Activated T-helper 2 cell treated with anti-CD3 and anti-CD28 coated beads, Interferon-gamma antibody, Interleukin-2, Interleukin-4, amounts not matched to agents 10 μg/mL and 5 μg/mL and 100 μg/mL, durations not matched to agents 14 hours and 24 hours and 36 hours (primary cell): Measurements from ENCODE around the gene NDRG2. TPM values are rescaled to one million over a fixed set of nuclear protein-coding genes. Genes with fewer than 3 reads are reported as not detected.

Experiments used
- DNase-seq: peaks from one replicate; pipeline ENCODE4 v3.0.0; 2021; ENCODE audit warnings: low spot score
- H3K27ac Mint-ChIP-seq: one replicate; pipeline ENCODE4 v1.8.0; 2021; ENCODE audit warnings: mixed read lengths
- H3K27me3 Mint-ChIP-seq: one replicate; pipeline ENCODE4 v1.8.0; 2021; ENCODE audit warnings: low read depth, mixed read lengths
- H3K36me3 Mint-ChIP-seq: one replicate; pipeline ENCODE4 v1.8.0; 2021; ENCODE audit warnings: low read depth, mixed read lengths
- H3K4me1 Mint-ChIP-seq: one replicate; pipeline ENCODE4 v1.8.0; 2021; ENCODE audit warnings: low read depth, mixed read lengths
- H3K4me3 Mint-ChIP-seq: one replicate; pipeline ENCODE4 v1.8.0; 2021; ENCODE audit warnings: low read depth, mild to moderate bottlenecking, moderate library complexity, mixed read lengths
- H3K9me3 Mint-ChIP-seq: one replicate; pipeline ENCODE4 v1.8.0; 2021; ENCODE audit warnings: mixed read lengths
- intact Hi-C: fragments of 100-400 bp; cut with micrococcal nuclease; formaldehyde crosslinking; loops from one replicate; pipeline ENCODE4 v1.15.1; 2023
- total RNA-seq: library from RNA; stranded (reverse); gene quantifications from 2 replicates; pipeline ENCODE4 v1.2.3, GENCODE V29; 2022

Gene NDRG2
- total RNA-seq, 1 donor from 2014 or later: 1.8 TPM

- no peak for DNase-seq
- peaks cover 19% of the 10 kb centered on the region for H3K27me3 Mint-ChIP-seq
- no peak overlapping the region for H3K4me3 Mint-ChIP-seq
- H3K27ac Mint-ChIP-seq: no peak overlapping the region
- H3K36me3 Mint-ChIP-seq: no peaks in the 10 kb centered on the region
- H3K9me3 Mint-ChIP-seq: no peaks in the 10 kb centered on the region
- intact Hi-C loops: no loop called here
- H3K4me1 Mint-ChIP-seq: no peaks in the 10 kb centered on the region
These were observed 12.3 kb upstream of the NDRG2 start for GRCh38 chr14:21037156-21037555.

- DNase-seq: no peak
- H3K27me3 Mint-ChIP-seq: peaks cover 21% of the 10 kb centered on the region
- H3K27ac Mint-ChIP-seq: no peak overlapping the region
- no peaks in the 10 kb centered on the region for H3K9me3 Mint-ChIP-seq
- H3K36me3 Mint-ChIP-seq: no peaks in the 10 kb centered on the region
- intact Hi-C loops: no loop called here
- no peak overlapping the region for H3K4me3 Mint-ChIP-seq
- no peaks in the 10 kb centered on the region for H3K4me1 Mint-ChIP-seq
These were observed 11.9 kb upstream of the NDRG2 start for GRCh38 chr14:21036751-21037150.

GRCh38 chr14:21034707-21035106 is 9.8 kb upstream of the NDRG2 start, which contains the start of gene RNASE13:
Gene RNASE13 (minus strand): TSS chr14:21034807. CDS start chr14:21034288, 519 bp downstream.
- no peak for DNase-seq
- no peak within 1 kb of the TSS for H3K4me3 Mint-ChIP-seq
- H3K36me3 Mint-ChIP-seq: no peaks in the 10 kb centered on the region
- H3K4me1 Mint-ChIP-seq: no peaks in the 10 kb centered on the region
- no peak within 1 kb of the TSS for H3K27ac Mint-ChIP-seq
- H3K9me3 Mint-ChIP-seq: no peaks in the 10 kb centered on the region
- intact Hi-C loops: no loop called here
- peaks cover 24% of the 10 kb centered on the region for H3K27me3 Mint-ChIP-seq

DNA sequence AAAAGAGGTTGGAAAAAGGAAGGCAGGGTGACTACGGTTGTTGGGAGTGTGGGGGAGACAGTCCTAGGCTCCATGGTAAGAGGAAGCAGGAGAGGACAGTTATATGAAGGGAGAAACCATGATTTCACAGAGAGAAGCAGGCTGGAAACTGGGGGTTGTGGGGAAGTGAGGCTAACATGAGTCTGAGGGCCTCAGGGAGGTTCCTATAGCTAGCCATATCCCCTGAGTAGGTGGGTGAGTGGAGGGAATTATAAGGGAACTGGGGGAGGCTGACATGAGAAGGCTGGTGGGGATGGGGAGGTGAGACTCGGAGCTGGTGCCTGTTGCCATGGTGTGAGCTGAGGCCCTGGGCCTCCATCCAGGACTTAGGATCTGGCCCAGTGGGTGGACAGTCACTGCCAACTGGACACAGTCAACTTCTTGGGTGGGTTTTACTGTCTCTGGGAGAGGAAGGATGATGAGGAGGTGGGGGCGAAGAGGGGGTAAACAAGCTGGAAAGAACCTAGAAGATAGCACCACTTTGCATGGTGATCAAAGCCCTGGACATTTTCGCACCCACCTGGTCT is 8.4 kb upstream of the NDRG2 start:
- DNase-seq: no peak
- Mint-ChIP-seq H3K27me3 (peaks cover 24% of the 10 kb centered on the region), H3K9me3 (no peaks in the 10 kb centered on the region), H3K4me1 (no peaks in the 10 kb centered on the region), H3K36me3 (no peaks in the 10 kb centered on the region), H3K4me3 (no peak overlapping the region), H3K27ac (no peak overlapping the region)
- intact Hi-C loops: no loop called here

DNA sequence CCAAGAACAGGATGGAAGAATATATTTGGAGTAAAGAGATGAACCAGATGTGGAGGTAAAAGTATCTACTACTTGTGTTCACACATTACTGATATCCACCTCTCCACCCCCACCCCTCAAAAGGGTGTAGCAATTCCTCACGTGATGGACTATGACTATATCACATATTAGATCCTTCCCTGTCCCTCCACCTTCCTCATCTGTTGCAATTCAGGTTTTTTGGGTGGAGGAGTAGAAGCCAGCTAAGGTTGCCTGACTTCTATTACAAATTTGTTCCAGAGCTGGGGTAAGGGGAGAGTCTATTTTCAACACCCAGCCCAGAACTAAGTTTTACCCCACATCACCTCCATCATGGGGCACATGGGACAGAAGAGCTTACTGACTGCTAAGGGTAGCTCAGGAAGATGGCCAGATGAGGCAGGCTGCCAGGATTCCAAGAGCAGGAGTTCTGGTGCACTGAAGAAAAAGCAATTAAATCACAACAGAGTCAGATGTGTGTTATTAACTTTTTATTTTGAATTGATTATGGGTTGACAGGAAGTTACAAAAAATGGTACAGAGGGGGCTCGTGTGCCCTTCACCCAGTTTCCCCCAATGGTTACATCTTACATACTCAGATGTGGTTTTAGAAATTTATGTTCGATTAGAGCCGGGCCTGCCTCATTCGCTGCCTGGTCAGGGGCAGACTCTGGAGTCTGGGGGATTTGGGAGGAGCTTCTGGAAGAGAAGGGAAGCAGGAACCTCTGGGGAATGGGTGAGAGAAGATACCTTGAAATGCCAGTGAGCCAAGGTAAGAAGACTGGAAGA is 7.7 kb upstream of the NDRG2 start:
- Mint-ChIP-seq H3K27me3 (peaks cover 22% of the 10 kb centered on the region), H3K4me1 (no peaks in the 10 kb centered on the region), H3K4me3 (no peak overlapping the region), H3K9me3 (no peaks in the 10 kb centered on the region), H3K36me3 (no peaks in the 10 kb centered on the region), H3K27ac (no peak overlapping the region)
- intact Hi-C loops: no loop called here
- DNase-seq: no peak

DNA sequence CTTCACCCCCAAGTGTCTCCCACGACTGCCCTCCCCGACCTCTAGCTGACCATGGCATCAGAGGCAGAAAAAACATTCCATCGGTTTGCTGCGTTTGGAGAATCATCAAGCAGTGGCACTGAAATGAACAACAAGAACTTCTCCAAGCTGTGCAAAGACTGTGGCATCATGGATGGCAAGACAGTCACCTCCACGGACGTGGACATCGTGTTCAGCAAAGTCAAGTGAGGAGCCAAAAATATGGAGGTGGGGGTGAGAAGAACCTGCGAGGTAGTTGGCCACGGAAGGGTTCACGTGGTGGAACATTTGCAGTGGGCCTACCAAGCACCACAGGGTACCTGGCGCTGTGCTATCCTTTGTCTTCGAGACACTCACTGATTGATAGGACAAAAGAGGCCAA is 5.7 kb upstream of the NDRG2 start:
- intact Hi-C loops: no loop called here
- no peaks in the 10 kb centered on the region for H3K9me3 Mint-ChIP-seq
- H3K27ac Mint-ChIP-seq: no peak overlapping the region
- H3K27me3 Mint-ChIP-seq: peaks cover 30% of the 10 kb centered on the region
- H3K4me1 Mint-ChIP-seq: no peaks in the 10 kb centered on the region
- H3K4me3 Mint-ChIP-seq: no peak overlapping the region
- H3K36me3 Mint-ChIP-seq: no peaks in the 10 kb centered on the region
- no peak for DNase-seq

- no peak within 1 kb of the TSS for H3K27ac Mint-ChIP-seq
- no peak within 1 kb of the TSS for H3K4me3 Mint-ChIP-seq
- peaks cover 32% of the 10 kb centered on the region for H3K27me3 Mint-ChIP-seq
- H3K36me3 Mint-ChIP-seq: no peaks in the 10 kb centered on the region
- DNase-seq: no peak
- intact Hi-C loops: no loop called here
- no peaks in the 10 kb centered on the region for H3K9me3 Mint-ChIP-seq
- no peaks in the 10 kb centered on the region for H3K4me1 Mint-ChIP-seq
These were observed 5.1 kb upstream of the NDRG2 start, which contains the start of gene TPPP2 for GRCh38 chr14:21029917-21030316. Gene TPPP2 (plus strand): TSS chr14:21030217. CDS start chr14:21030582, 365 bp downstream.

GRCh38 chr14:21026988-21027315 is 2.1 kb upstream of the NDRG2 start:
- H3K36me3 Mint-ChIP-seq: no peaks in the 10 kb centered on the region
- no peak overlapping the region for H3K4me3 Mint-ChIP-seq
- DNase-seq: no peak
- peaks cover 6% of the 10 kb centered on the region for H3K4me1 Mint-ChIP-seq
- peaks cover 47% of the 10 kb centered on the region for H3K27me3 Mint-ChIP-seq
- H3K9me3 Mint-ChIP-seq: no peaks in the 10 kb centered on the region
- H3K27ac Mint-ChIP-seq: no peak overlapping the region
- intact Hi-C loops: loop anchor here (1.0 kb wide), 1 partner anchor 11 kb away; no protein-coding TSS in a partner anchor

DNA sequence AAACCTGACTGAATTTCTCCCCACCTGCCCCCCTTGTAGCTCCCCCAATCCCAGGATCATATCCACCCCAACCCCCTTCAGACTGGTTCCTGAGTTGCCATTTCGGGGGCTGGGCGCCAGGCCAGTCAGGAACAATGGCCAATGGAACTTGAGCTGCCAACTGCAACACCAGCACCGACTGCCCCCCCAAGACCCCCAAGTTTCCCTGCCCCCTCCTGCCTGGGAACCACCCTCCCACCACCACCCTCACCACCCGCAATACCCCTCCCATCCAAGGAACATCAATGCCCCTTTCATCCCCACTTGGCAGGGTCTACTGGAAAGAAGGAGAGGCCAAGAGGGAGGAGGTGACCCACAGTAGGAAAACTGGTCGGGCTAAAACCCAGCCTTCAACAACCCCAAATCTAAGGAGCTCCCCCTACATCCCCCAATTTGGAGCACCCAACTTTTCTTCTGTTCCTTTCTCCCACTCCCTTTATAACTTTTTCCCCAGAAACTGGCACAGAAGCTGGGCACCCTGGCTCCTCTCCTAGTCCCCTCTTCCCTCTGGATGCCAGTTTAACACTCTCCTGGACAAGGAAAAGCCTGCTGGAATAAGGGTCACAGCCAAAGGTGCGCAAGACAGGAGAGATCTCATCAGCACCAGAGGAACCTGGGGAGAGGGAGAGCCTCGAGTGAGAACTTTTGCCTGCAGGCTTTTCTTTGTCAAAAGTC is 1.6 kb upstream of the NDRG2 start:
- peaks cover 43% of the 10 kb centered on the region for H3K27me3 Mint-ChIP-seq
- intact Hi-C loops: loop anchor here (1.0 kb wide), 1 partner anchor 10 kb away; no protein-coding TSS in a partner anchor
- no peak for DNase-seq
- no peak overlapping the region for H3K27ac Mint-ChIP-seq
- H3K36me3 Mint-ChIP-seq: no peaks in the 10 kb centered on the region
- no peaks in the 10 kb centered on the region for H3K9me3 Mint-ChIP-seq
- no peak overlapping the region for H3K4me3 Mint-ChIP-seq
- H3K4me1 Mint-ChIP-seq: peaks cover 6% of the 10 kb centered on the region

- intact Hi-C loops: loop anchor here (1.0 kb wide), 1 partner anchor 9 kb away; no protein-coding TSS in a partner anchor
- Mint-ChIP-seq H3K9me3 (no peaks in the 10 kb centered on the region), H3K4me1 (peaks cover 6% of the 10 kb centered on the region), H3K27me3 (peaks cover 45% of the 10 kb centered on the region), H3K27ac (no peak overlapping the region), H3K4me3 (peak overlapping the region; percentile 63), H3K36me3 (no peaks in the 10 kb centered on the region)
- DNase-seq: no peak
These were observed 761 bp upstream of the NDRG2 start for GRCh38 chr14:21025371-21026273.

DNA sequence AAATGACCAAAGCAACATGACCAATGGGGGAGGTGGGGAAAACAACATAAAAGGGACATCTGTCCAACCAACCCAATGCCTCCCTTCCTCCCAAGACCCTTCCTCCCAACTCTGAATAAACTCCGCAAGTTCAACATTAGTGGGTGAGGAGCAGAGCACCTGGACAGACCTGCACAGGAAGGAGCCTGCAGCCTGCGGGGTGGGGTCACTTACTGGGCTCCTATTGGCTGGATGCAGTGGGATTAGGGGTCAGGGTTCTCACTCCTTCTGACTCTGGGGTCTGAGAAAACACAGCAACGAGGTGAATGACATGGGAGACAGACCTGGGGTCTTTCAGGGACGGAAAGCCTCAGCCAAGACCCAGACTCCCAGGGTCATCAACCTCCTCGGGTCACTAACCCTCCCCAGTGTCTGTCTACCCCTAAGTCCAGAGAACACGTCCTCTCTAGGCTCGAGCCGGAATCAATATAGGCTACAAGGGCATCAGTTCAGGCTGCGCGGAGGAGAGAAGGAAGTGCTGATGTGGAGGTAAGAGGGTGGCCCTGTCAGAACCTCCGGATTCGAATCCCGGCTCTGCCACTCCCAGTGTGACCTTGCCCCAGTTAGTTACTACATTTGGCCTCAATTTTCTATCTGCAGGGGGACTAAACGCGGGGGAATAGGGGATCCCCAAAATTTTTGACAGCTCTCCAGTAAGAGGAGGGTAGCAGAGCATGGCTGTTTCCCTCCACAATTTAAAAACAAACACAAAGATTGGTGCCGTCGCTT is 860 bp downstream of the NDRG2 start:
- H3K4me1 Mint-ChIP-seq: peaks cover 6% of the 10 kb centered on the region
- peaks cover 46% of the 10 kb centered on the region for H3K27me3 Mint-ChIP-seq
- intact Hi-C loops: no loop called here
- H3K9me3 Mint-ChIP-seq: no peaks in the 10 kb centered on the region
- H3K27ac Mint-ChIP-seq: no peak overlapping the region
- peak overlapping the region; percentile 70 for H3K4me3 Mint-ChIP-seq
- no peak for DNase-seq
- no peaks in the 10 kb centered on the region for H3K36me3 Mint-ChIP-seq

DNA sequence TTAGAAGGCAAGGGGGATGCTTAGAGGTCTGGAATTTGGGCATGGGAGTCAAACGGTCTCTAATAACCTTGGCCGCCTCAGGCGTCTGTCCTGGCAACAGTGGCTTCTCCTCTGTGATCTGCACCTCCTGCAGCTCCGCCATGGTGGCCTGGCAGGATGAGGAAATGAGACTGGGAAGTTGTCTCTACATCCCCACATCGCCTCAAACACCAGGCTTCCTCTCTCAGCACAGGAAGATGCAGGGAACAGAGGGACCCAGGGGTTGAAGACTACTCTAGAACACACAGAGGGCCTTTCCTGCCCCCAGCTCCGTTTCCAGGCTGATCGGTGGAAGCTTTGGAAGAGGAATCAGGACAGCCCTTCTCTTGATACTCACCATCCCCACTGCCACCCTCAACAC is 1.7 kb downstream of the NDRG2 start:
- DNase-seq: no peak
- Mint-ChIP-seq H3K36me3 (no peaks in the 10 kb centered on the region), H3K4me1 (peaks cover 6% of the 10 kb centered on the region), H3K27ac (no peak overlapping the region), H3K9me3 (no peaks in the 10 kb centered on the region), H3K4me3 (no peak overlapping the region), H3K27me3 (peaks cover 46% of the 10 kb centered on the region)
- intact Hi-C loops: no loop called here
